Measurements from ENCODE around the gene HRH3.

HRH3 gene

GRCh38 chr20:62228982-62229545 is 9.0 kb upstream of the HRH3 start:
- no peak for DNase-seq

- DNase-seq, result no peak
Observed at GRCh38 chr20:62227977-62228958, 8.2 kb upstream of the HRH3 start.

GRCh38 chr20:62227591-62227976 is 7.5 kb upstream of the HRH3 start:
- DNase-seq, result no peak

DNA sequence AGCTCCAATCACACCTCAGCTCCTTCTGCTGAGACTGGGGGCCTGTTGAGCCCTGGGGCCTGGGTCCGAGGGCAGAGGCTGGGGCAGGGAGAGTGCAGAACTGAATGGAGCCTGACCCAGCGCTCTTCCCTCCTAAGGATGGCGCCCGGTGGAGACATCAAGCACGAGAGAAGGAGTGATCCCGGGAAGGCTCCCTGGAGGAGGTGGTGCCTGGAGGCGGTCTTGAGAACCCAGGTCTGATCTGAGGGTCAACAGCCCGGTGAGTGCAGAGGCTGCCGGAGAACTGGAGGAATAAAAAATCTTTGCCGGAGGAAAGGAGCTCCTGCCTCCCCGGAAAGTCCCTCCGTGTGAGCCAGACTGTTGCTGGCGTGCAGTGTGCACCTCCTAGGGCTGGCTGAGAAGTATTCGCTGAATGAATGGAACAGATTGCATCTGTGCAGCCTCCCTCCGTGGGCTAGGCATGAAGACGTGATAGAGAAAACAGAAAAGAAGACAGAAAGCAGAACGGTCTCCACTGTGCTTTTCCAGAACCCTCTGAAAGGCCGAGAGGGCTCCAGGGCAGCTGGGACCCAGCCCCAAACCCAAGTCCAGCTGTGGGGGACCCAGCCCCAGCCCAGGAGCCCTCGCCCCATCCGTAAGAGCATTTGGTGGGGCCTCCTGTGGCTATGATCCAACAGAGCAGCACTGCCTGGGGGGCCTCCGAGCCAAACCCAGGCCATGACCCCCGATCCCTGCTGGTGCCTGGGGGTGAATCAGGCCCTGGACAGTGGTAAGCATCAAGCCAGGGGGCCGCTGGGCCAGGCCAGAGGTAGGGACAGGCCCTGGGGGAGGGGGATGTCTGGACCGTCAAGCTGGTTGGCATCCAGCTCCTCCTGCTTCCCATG is 6.9 kb upstream of the HRH3 start:
- DNase-seq, result no peak

GRCh38 chr20:62225820-62226635 is 6.0 kb upstream of the HRH3 start:
- no peak for DNase-seq

DNA sequence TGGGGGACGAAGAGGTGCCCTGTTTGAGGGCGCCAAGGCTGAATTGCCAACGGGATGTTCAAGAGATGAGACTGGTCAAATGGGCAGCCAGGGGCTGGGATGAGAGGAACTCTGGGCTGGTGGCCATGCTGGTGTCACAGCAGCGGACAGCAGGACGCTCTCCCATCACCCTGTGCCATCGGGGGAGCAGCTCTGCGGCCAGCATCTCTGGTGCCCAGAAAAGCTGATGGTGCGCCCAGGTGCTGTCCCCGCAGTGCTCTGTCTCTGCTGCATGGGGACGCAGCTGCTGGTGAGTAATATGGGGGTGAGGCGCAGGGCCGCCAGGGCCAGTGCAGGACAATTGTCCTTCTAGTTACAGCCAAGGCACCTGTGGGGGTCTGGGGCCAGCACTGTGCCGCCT is 4.9 kb upstream of the HRH3 start:
- no peak for DNase-seq

- no peak for DNase-seq
Observed at GRCh38 chr20:62224113-62224855, 4.2 kb upstream of the HRH3 start.

DNA sequence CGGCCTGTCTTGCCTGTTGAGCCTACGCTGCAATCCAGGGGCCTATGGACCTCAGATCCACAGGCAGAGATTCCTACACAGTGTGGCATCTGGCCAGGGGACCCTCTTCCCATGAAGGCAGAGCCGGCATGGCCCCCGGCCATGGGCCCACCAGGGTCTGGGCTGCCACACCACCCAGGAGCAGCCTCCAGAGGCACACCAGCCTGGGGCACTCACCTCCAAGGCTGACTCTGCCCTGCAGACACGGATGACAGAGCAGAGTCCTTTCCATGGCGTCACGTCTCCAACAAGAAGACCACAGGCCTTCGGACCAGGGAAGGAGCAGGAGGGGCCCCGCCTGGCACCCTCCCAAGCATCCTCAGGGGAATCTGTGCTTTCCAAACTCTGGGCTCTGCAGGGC is 3.5 kb upstream of the HRH3 start:
- DNase-seq, result no peak

- no peak for DNase-seq
Observed at GRCh38 chr20:62222972-62223371, 2.9 kb upstream of the HRH3 start.

- no peak for DNase-seq
Observed at GRCh38 chr20:62222266-62222850, 2.3 kb upstream of the HRH3 start.

DNA sequence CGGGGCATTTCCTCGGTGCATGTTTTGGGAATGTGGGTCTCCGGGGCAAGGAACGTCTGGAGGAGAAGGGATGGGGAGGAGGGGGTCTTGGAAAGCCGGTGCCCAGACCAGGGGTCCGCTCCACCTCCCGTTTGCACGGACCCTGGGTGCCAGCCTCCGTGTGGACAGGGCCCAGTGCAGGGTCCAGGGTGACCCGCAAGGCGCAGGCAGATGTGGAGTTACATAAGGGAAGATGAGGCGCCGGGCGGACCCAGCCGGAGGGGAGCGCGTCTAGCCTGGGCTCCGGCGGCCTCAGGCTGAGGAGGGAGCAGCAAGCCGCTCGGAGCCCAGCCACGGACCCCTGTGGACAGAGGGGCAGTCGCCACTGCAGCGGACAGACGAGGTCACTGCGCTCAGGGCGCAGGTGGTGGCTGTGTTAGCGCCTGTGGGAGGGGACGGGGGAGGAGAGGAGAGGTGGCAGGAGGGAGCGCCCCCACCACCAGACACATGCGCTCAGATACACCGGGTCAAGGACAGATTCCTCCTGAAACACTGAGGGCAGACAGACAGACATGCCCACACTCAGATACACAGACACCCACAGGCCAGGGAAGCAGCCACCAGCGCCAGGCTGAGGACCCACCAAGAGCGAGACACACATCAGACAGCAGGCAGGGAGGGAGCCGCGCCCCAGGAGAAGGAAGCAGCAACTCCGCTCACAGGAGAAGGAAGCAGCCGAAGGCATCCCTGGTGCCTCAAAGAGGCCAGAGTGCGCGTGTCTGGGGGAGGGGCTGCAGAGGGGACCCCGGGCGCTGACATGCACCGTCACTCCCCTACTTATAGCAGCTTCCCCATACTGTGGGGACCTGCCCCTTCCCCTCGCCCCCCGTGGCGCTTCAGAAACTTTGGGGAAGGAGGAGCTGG is 839 bp upstream of the HRH3 start:
- DNase-seq, result no peak

- DNase-seq, result no peak
Observed at GRCh38 chr20:62219101-62219991, 732 bp downstream of the HRH3 start.

DNA sequence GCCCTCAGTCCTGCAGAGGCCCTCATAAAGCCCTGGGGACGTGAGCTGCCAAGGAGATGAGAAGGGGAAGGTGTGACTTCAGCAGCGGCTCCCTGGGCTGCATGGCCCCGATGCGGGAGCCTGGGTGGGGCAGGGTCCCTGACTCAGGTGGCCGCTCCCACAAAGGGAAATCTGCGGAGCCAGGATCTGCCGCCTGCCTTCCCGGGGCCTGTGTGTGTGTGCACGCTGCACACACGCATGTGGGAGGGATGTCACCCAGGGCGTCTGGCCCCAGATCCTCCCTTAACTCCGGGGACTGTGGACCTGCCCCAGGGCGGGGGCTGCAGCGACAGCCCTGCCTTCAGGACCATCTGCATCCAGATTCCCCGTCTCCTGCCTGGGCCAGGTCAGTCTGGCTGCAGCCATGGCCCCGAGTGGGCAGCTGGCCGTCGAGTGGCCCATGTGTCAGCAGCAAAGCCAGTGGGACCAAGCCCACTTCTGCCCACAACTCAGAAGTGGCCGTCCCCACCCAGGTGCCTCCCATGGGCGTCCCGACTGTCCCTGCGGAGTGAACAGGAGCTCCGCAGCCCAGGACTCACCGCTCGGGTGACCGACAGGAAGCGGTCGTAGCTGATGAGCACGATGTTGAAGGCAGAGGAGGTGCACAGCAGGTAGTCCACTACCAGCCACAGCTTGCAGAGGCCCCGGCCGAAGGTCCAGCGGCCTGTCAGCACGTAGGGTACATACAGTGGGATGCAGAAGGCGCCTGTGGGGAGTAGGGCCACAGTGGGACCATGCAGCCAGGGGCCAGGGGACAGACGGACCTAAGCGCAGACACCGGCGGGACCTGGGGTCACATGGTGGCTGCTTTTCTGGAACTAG is 1.9 kb downstream of the HRH3 start:
- no peak for DNase-seq

- DNase-seq, result no peak
Observed at GRCh38 chr20:62216636-62217566, 3.2 kb downstream of the HRH3 start.

- DNase-seq, result no peak
Observed at GRCh38 chr20:62215991-62216635, 4.0 kb downstream of the HRH3 start.
